ENCODE data around the gene PTCH1.

PTCH1 gene

DNA sequence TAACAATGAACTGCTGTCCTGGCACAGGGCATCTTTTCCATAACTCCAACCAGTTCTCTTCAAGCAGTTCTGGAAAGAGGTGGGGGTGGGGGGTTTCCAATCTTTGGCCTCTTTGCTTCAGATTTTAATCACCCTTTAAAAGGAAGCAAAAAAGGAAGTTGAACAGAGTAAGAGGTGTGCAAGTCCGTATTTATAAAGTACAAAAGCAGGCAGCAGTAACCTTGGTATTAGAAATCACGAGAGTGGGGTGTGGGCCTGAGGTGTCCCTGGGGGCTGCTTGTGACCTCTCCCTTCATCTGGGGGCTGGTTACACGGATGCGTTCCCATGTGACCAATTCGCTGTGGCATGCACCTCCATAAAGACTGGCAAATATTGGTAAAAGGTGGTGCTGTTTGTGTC is 70.5 kb downstream of the PTCH1 start:
- in situ Hi-C loops (cut with MboI; ENCODE audit: low sequenced_read_pairs): no loop called here

- in situ Hi-C loops (cut with MboI; ENCODE audit: low sequenced_read_pairs): no loop called here
Measured at GRCh38 chr9:95444160-95444559, 72.6 kb downstream of the PTCH1 start.

DNA sequence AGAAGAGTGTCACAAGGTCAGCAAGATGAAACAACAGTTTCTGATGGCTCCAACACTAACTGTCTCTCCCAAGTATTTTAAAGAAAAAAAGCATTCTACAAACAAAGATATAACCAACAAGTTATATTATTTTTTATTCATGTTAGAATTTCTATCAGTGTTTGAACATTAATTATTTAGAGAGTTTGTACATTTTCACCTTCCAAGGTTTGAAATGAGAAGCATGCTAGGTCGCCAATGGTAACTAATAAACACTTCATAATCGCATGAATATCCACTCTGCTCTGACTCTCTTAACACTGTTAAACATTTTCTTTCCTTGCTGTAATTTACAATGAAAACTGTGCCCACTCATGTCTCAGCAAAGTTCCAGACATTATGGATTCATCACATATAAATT is 73.5 kb downstream of the PTCH1 start:
- in situ Hi-C loops (cut with MboI; ENCODE audit: low sequenced_read_pairs): no loop called here

DNA sequence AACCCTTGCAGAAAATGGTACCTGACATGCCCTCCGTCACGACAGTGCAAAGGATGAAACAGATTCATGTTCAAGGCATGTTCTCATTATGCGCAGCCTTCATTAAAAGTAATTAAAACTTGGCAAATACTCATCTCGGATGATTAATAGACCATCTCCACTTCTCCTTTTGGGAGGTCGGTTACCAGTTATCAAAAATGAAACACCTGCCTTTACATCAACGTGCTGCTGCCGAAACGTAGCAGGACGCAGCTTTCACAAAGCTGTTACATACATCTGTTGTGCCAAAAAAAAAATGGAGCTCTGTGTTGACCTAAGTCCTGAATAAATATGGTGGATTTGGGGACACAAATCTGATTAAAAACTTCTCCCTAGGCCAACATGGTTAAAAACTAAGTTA is 75.7 kb downstream of the PTCH1 start:
- in situ Hi-C loops (cut with MboI; ENCODE audit: low sequenced_read_pairs): no loop called here

DNA sequence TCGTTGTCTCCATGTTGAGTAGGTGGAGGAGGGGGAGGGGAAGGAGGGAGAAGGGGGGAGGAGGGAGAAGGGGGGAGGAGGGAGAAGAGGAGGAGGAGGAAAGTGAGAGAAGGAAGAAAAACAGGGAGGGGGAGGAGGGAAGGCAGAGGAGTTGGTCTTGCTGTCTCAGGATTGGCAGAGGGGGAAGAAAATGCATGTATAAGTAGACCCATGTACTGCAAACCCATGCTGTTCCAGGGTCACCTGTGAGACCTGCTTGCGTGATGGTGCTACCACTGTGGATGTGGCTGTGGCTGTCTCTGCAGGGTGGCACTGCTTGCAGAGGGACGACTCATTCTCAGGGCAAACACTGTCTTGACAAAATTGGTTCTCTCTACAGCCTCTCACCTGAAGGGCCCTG is 76.3 kb downstream of the PTCH1 start:
- in situ Hi-C loops (cut with MboI; ENCODE audit: low sequenced_read_pairs): no loop called here

GRCh38 chr9:95438561-95439357 is 78.0 kb downstream of the PTCH1 start:
- in situ Hi-C loops (cut with MboI; ENCODE audit: low sequenced_read_pairs): no loop called here

GRCh38 chr9:95437559-95437958 is 79.2 kb downstream of the PTCH1 start:
- in situ Hi-C loops (cut with MboI; ENCODE audit: low sequenced_read_pairs): no loop called here

DNA sequence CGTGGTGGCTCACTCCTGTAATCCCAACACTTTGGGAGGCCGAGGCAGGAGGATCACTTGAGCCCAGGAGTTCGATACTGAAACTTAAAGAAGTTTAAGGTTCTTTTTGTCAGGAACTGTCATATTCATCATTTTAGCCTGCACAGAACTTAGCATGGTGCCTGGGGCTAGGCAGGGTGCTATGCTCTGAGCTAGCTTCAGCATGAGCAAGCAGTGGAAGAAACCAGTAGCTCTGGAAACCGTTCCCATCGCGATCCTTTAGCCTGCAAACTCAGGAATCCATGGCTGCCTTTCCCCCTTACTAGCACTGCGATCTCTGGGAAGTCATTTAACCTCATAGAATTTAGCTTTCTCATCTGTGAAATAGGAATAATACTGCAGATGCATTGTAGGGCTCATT is 80.4 kb downstream of the PTCH1 start:
- in situ Hi-C loops (cut with MboI; ENCODE audit: low sequenced_read_pairs): no loop called here

DNA sequence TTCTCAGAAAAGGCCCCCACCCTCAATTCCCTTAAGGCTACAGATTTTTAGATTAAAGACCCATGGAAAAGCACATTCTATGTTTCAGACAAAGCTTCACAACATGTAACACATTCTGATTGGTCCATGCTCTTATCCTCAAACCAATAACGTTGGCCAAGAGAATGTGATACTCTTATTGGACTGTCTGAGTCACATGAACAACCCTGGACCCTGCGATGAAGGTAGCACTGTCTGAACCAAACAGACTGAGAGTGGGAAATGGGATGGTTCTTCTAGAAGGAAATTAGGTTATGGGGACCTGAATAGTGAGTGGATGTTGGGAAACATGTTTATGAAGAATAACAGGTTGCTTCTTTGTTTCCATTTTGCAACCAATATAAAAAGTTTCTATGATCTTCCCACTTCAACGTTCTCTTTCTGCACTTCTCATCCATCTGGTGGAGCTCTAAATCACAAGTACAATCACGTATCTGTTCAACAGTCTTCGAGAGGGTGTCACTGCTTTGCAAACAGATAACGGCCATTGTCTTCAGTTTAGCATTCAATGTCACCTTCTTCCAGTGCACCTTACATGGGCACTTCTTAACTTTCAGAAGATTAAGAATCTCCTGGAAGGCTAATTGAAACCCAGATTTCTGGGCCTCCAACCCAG is 81.6 kb downstream of the PTCH1 start:
- in situ Hi-C loops (cut with MboI; ENCODE audit: low sequenced_read_pairs): no loop called here

- in situ Hi-C loops (cut with MboI; ENCODE audit: low sequenced_read_pairs): no loop called here
Measured at GRCh38 chr9:95434116-95435073, 82.4 kb downstream of the PTCH1 start.

DNA sequence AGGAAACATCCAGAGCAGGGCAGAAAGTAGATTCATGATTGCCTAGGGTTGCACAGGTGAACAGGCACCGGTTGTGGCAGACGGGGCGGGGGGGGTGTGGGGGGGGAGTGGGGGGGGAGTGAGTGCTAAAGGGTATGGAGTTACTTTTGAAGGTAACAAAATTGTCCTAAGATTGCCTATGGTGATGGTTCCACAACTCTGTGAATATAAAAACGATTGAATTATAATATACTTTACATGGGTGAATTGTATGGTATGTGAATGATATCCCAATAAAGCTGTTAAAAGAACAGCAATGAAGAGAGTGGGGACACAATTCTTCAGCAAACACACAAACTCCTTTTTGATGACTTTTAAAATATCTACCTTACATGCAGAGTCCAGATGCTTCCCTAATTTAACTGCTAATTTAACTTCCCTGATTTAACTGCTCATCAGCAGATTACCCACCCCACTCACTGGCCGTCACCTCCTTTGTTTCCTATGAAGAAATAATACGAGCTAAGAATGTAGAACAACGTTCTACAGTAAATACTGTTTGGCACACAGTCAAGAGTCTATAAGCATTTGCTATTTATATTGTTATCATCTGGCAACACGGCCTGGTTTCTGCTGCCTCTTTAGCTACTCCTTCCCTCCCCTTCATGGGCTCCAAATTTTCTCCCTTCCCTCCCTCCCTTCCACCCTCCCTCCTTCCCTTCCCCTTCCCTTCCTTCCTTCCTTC is 83.5 kb downstream of the PTCH1 start:
- in situ Hi-C loops (cut with MboI; ENCODE audit: low sequenced_read_pairs): no loop called here

- in situ Hi-C loops (cut with MboI; ENCODE audit: low sequenced_read_pairs): no loop called here
Measured at GRCh38 chr9:95431286-95431685, 85.5 kb downstream of the PTCH1 start.

- in situ Hi-C loops (cut with MboI; ENCODE audit: low sequenced_read_pairs): no loop called here
Measured at GRCh38 chr9:95429948-95430620, 86.7 kb downstream of the PTCH1 start.

GRCh38 chr9:95429096-95429495 is 87.7 kb downstream of the PTCH1 start:
- in situ Hi-C loops (cut with MboI; ENCODE audit: low sequenced_read_pairs): no loop called here

- in situ Hi-C loops (cut with MboI; ENCODE audit: low sequenced_read_pairs): no loop called here
Measured at GRCh38 chr9:95425910-95426551, 90.7 kb downstream of the PTCH1 start.

- in situ Hi-C loops (cut with MboI; ENCODE audit: low sequenced_read_pairs): no loop called here
Measured at GRCh38 chr9:95422650-95423049, 94.1 kb downstream of the PTCH1 start.

DNA sequence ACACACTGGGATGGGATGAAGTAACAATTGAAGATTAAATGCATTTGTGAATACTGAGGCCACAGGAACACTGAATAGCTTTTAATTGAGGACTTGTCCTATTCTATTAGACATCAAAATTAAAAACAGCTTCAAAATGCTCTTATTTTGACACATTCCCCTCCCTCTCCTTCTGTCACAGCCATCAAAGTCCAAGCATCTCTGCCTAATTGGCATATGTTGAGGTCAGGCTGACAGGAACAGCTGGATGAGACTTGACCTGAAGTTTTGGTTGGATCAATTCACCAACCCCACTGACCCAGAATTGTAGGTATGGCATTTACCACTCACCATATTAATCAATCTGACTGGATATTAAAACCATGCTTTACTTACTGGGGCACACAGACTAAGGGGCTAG is 96.3 kb downstream of the PTCH1 start:
- in situ Hi-C loops (cut with MboI; ENCODE audit: low sequenced_read_pairs): no loop called here

- in situ Hi-C loops (cut with MboI; ENCODE audit: low sequenced_read_pairs): no loop called here
Measured at GRCh38 chr9:95419444-95419843, 97.3 kb downstream of the PTCH1 start.

DNA sequence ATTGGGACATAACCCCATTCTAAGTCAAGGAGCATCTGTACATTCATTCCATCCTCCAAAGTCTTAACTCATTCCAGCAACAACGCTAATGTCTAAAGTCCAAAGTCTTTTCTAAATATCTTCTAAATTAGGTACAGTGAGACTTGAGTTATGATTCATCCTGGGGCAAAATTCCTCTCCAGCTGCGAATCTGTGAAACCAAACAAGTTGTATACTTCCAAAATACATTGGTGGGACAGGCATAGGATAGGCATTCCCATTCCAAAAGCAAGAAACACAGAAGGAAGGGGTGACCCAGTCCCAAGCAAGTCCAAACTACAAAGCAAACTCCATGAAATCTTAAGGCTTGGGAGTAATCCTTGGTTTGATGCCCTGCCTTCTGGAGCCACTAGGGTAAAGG is 101.6 kb downstream of the PTCH1 start:
- in situ Hi-C loops (cut with MboI; ENCODE audit: low sequenced_read_pairs): no loop called here

DNA sequence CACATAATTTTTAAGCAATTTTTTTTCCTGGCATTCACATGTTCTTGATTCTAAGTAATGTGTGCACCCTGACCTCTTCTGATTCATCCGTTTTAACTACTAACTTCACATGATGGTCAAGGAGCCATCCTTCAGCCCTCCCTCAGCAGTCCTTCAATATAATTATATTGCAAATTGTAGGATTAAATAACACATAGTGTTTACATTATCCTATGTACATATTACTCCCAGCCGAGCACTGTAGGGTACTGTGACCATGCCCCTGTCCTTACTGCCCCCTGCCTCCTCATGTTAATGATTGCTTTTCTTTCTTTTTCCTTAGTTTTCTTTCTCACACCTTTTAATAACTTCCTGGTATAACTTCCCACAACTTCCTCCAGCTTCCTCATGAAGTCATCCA is 103.0 kb downstream of the PTCH1 start:
- in situ Hi-C loops (cut with MboI; ENCODE audit: low sequenced_read_pairs): no loop called here

Measured in HL-60/S4 treated with retinoic acid at 250 ng/mL for 4 days and 3 days (cell line).